ENCODE data around the gene ADIPOR1.
"Not testable (repeated sequence)": the region's sequence is repeated elsewhere in the genome, so short reads cannot be mapped to it uniquely, and the experiment has no call there.

Gene ADIPOR1

GRCh38 chr1:202934755-202935154 lies 23.4 kb downstream of the ADIPOR1 start:
- DNase-seq, result no peak

GRCh38 chr1:202932476-202932875 lies 25.6 kb downstream of the ADIPOR1 start:
- DNase-seq, result no peak

GRCh38 chr1:202926581-202927491 lies 31.3 kb downstream of the ADIPOR1 start, which contains the start of gene KLHL12:
KLHL12 (minus strand) TSS chr1:202927234; CDS start chr1:202925162, 2,072 bp downstream.
- peak; percentile 95 to 96 for DNase-seq

GRCh38 chr1:202923533-202923932 lies 34.6 kb downstream of the ADIPOR1 start:
- no peak for DNase-seq

- no peak for DNase-seq
Measured at GRCh38 chr1:202919615-202920014, 38.5 kb downstream of the ADIPOR1 start.

GRCh38 chr1:202915146-202915545 lies 43.0 kb downstream of the ADIPOR1 start:
- DNase-seq, result no peak

GRCh38 chr1:202912476-202912875 lies 45.6 kb downstream of the ADIPOR1 start:
- not testable (repeated sequence) for DNase-seq

GRCh38 chr1:202909494-202909893 lies 48.6 kb downstream of the ADIPOR1 start:
- no peak for DNase-seq

- DNase-seq, result no peak
Measured at GRCh38 chr1:202908998-202909397, 49.1 kb downstream of the ADIPOR1 start.

- no peak for DNase-seq
Measured at GRCh38 chr1:202905331-202905730, 52.8 kb downstream of the ADIPOR1 start.

- not testable (repeated sequence) for DNase-seq
Measured at GRCh38 chr1:202903808-202904207, 54.3 kb downstream of the ADIPOR1 start.

- DNase-seq, result no peak
Measured at GRCh38 chr1:202901555-202901954, 56.6 kb downstream of the ADIPOR1 start.

- DNase-seq, result no peak
Measured at GRCh38 chr1:202892501-202892900, 65.6 kb downstream of the ADIPOR1 start.

Measured in stimulated activated CD4-positive, alpha-beta T cell treated with anti-CD3 and anti-CD28 coated beads, Interleukin-2, amount 100 ng/mL, for 24 hours (primary cell).